H1 (cell line): Measurements from ENCODE around the gene DNTTIP2. TPM values are rescaled to one million over a fixed set of nuclear protein-coding genes. Genes with fewer than 3 reads are reported as not detected.
A peak's percentile ranks its signal among the peaks of the same experiment; 100 is the strongest.

Experiments
- CTCF ChIA-PET: fragments of 300-600 bp; sonication (Branson Sonifier 250); formaldehyde crosslinking; loops from one replicate; lab custom pipeline; 2021; ENCODE audit not compliant: partially characterized antibody; lab: Charles Lee
- POLR2A ChIA-PET: fragments of 300-600 bp; sonication (Branson Sonifier 250); formaldehyde crosslinking; loops from one replicate; lab custom pipeline; 2021; ENCODE audit warnings: inconsistent platforms; ENCODE audit not compliant: partially characterized antibody; lab: Charles Lee
- DNase-seq, 2 experiments: peaks; one replicate each; pipeline versions ENCODE4 v3.0.0 to v3.0.0-alpha.2; 2010 to 2022; ENCODE audit warnings: low spot score in 2 of 2, low read depth in 1 of 2, mixed read lengths in 1 of 2
- FAIRE-seq: peaks from 2 replicates; lab custom pipeline; 2011; peaks lifted over from hg19 to GRCh38; lab: Jason Lieb, UNC
- H2AFZ ChIP-seq: 2 replicates; pipeline ENCODE4 v1.8.1; 2012; ENCODE audit warnings: low read length, inconsistent platforms
- H2AK5ac ChIP-seq: 2 replicates; pipeline ENCODE4 v1.6.1; 2013; ENCODE audit warnings: low read depth, low read length
- H2BK120ac ChIP-seq: replicated peaks from 2 replicates; pipeline ENCODE3; 2013; ENCODE audit warnings: low read depth, low read length, inconsistent platforms
- H2BK12ac ChIP-seq: 2 replicates; pipeline ENCODE4 v1.6.1; 2013; ENCODE audit warnings: low read depth, low read length
- H2BK15ac ChIP-seq: 2 replicates; pipeline ENCODE4 v1.6.1; 2013; ENCODE audit warnings: low read length
- H2BK20ac ChIP-seq: 2 replicates; pipeline ENCODE4 v1.6.1; 2013; ENCODE audit warnings: low read length
- H2BK5ac ChIP-seq: 2 replicates; pipeline ENCODE4 v1.6.1; 2013; ENCODE audit warnings: low read depth, low read length
- H3K14ac ChIP-seq: 2 replicates; pipeline ENCODE4 v1.6.1; 2013; ENCODE audit warnings: inconsistent platforms; ENCODE audit not compliant: insufficient read length
- H3K18ac ChIP-seq: 2 replicates; pipeline ENCODE4 v1.6.1; 2013; ENCODE audit warnings: low read length; ENCODE audit errors: extremely low read depth
- H3K23ac ChIP-seq: 2 replicates; pipeline ENCODE4 v1.6.1; 2013; ENCODE audit warnings: inconsistent platforms; ENCODE audit not compliant: insufficient read length
- H3K23me2 ChIP-seq: 2 replicates; pipeline ENCODE4 v1.6.1; 2013; ENCODE audit warnings: low read depth, low read length
- H3K27ac ChIP-seq: 2 replicates; pipeline ENCODE4 v1.6.1; 2011; ENCODE audit warnings: low read depth, low read length, inconsistent platforms
- H3K27me3 ChIP-seq, 4 experiments: replicated peaks in 1 of 4; 1 replicate in 1 of 4; 2 replicates in 3 of 4; pipeline versions ENCODE4 v1.6.1 to v1.8.1; 2011 to 2013; ENCODE audit warnings: low read length in 3 of 4, mild to moderate bottlenecking in 3 of 4, inconsistent platforms in 2 of 4, mixed read lengths in 2 of 4, moderate library complexity in 1 of 4; ENCODE audit not compliant: control insufficient read depth in 3 of 4, insufficient read depth in 3 of 4; ENCODE audit errors: extremely low read depth in 1 of 4
- H3K36me3 ChIP-seq, 4 experiments: 2 replicates each; pipeline versions ENCODE4 v1.6.1 to v1.8.1; 2011 to 2013; ENCODE audit warnings: mild to moderate bottlenecking in 4 of 4, low read length in 3 of 4, moderate library complexity in 2 of 4, control low read depth in 1 of 4, inconsistent platforms in 1 of 4; ENCODE audit not compliant: insufficient read depth in 4 of 4, control insufficient read depth in 2 of 4
- H3K4ac ChIP-seq: replicated peaks from 2 replicates; pipeline ENCODE3; 2013; ENCODE audit warnings: low read length, low read depth, mixed read lengths, inconsistent platforms; ENCODE audit not compliant: insufficient read length
- H3K4me1 ChIP-seq, 4 experiments: replicated peaks in 1 of 4; 1 replicate in 1 of 4; 2 replicates in 3 of 4; pipeline versions ENCODE4 v1.6.1 to v1.8.1; 2011 to 2013; ENCODE audit warnings: low read length in 3 of 4, inconsistent platforms in 2 of 4, mixed read lengths in 1 of 4; ENCODE audit not compliant: insufficient read depth in 4 of 4, control insufficient read depth in 3 of 4
- H3K4me2 ChIP-seq, 2 experiments: 2 replicates each; pipeline versions ENCODE4 v1.6.1 to v1.8.1; 2011 to 2013; ENCODE audit warnings: low read depth in 2 of 2, low read length in 2 of 2, control low read depth in 1 of 2, inconsistent platforms in 1 of 2, mild to moderate bottlenecking in 1 of 2; ENCODE audit not compliant: insufficient read depth in 1 of 2
- H3K4me3 ChIP-seq, 4 experiments: fragments of 200-600, 300-600 bp in 1 of 4; sonication (generic), shearing (Covaris generic), sonication (Bioruptor Twin) in 1 of 4; 2 replicates each; pipeline versions ENCODE4 v1.5.1 to v1.8.1; 2011 to 2016; ENCODE audit warnings: low read length in 4 of 4, low read depth in 3 of 4, control low read depth in 2 of 4, inconsistent platforms in 2 of 4, mild to moderate bottlenecking in 2 of 4, mixed read lengths in 1 of 4, moderate library complexity in 1 of 4; ENCODE audit not compliant: insufficient read depth in 2 of 4; ENCODE audit errors: extremely low read depth in 1 of 4
- H3K56ac ChIP-seq: replicated peaks from 2 replicates; pipeline ENCODE3; 2013; ENCODE audit warnings: low read depth, mild to moderate bottlenecking, mixed read lengths, low read length, inconsistent platforms; ENCODE audit not compliant: insufficient read length
- H3K79me1 ChIP-seq: 2 replicates; pipeline ENCODE4 v1.6.1; 2013; ENCODE audit warnings: low read depth, low read length, control low read depth
- H3K79me2 ChIP-seq, 2 experiments: 2 replicates each; pipeline versions ENCODE4 v1.6.1 to v1.8.1; 2012 to 2013; ENCODE audit warnings: low read length in 2 of 2, mild to moderate bottlenecking in 2 of 2, inconsistent platforms in 1 of 2; ENCODE audit not compliant: insufficient read depth in 2 of 2, control insufficient read depth in 1 of 2
- H3K9ac ChIP-seq, 4 experiments: replicated peaks in 1 of 4; 1 replicate in 1 of 4; 2 replicates in 3 of 4; pipeline versions ENCODE4 v1.6.1 to v1.8.1; 2011 to 2013; ENCODE audit warnings: low read depth in 3 of 4, low read length in 3 of 4, control low read depth in 2 of 4, mild to moderate bottlenecking in 2 of 4, moderate library complexity in 2 of 4, inconsistent platforms in 1 of 4; ENCODE audit errors: extremely low read depth in 1 of 4
- H3K9me3 ChIP-seq, 2 experiments: 2 replicates each; pipeline versions ENCODE4 v1.6.1 to v1.8.1; 2012 to 2013; ENCODE audit warnings: mild to moderate bottlenecking in 2 of 2, moderate library complexity in 2 of 2, control low read depth in 1 of 2, inconsistent platforms in 1 of 2, low read depth in 1 of 2, low read length in 1 of 2, mixed read lengths in 1 of 2; ENCODE audit not compliant: insufficient read depth in 2 of 2
- H4K20me1 ChIP-seq, 2 experiments: replicated peaks in 1 of 2; 2 replicates each; pipeline versions ENCODE3 to v1.8.1; 2011 to 2013; ENCODE audit warnings: inconsistent platforms in 2 of 2, low read length in 2 of 2, mild to moderate bottlenecking in 1 of 2; ENCODE audit not compliant: insufficient read depth in 2 of 2, control insufficient read depth in 1 of 2
- H4K5ac ChIP-seq: 2 replicates; pipeline ENCODE4 v1.6.1; 2013; ENCODE audit warnings: low read length, low read depth, mixed read lengths, inconsistent platforms; ENCODE audit not compliant: insufficient read length
- H4K8ac ChIP-seq: 2 replicates; pipeline ENCODE4 v1.8.0; 2013; ENCODE audit warnings: mild to moderate bottlenecking, moderate library complexity, low read length, inconsistent platforms; ENCODE audit not compliant: insufficient read depth; ENCODE audit errors: extremely low read depth
- H4K91ac ChIP-seq: replicated peaks from 2 replicates; pipeline ENCODE3; 2013; ENCODE audit warnings: low read length, mixed read lengths, inconsistent platforms; ENCODE audit not compliant: insufficient read length
- BACH1 ChIP-seq: IDR thresholded peaks from 2 replicates; pipeline ENCODE4 v1.6.1; 2012; ENCODE audit warnings: low read length, improper control_type of control experiment
- KDM5A ChIP-seq: fragments of 200-600 bp; IDR thresholded peaks from 2 replicates; pipeline ENCODE4 v1.7.1; 2012; ENCODE audit warnings: mild to moderate bottlenecking, low read length, inconsistent platforms, mixed read lengths
- MAFK ChIP-seq: IDR thresholded peaks from 2 replicates; pipeline ENCODE4 v1.6.1; 2012; ENCODE audit warnings: low read depth, mild to moderate bottlenecking, improper control_type of control experiment, low read length
- TBP ChIP-seq: IDR thresholded peaks from 2 replicates; pipeline ENCODE4 v1.6.1; 2011; ENCODE audit warnings: low read depth, low read length, improper control_type of control experiment
- ZNF274 ChIP-seq: IDR thresholded peaks from 2 replicates; pipeline ENCODE4 v1.7.0; 2012; ENCODE audit warnings: low read length, borderline replicate concordance; ENCODE audit errors: extremely low read depth
- polyA plus RNA-seq, 7 experiments: library from polyadenylated mRNA; depleted of rRNA in 3 of 7; stranded (reverse) in 5 of 7; unstranded in 2 of 7; fragments of >200 nt in 5 of 7; fragments of 200-250 nt in 2 of 7; gene quantifications; 1 replicate in 5 of 7; 2 replicates in 1 of 7; 4 replicates in 1 of 7; pipeline versions ENCODE4 v1.2.1 to v1.2.3, GENCODE V29; 2011 to 2013; ENCODE audit warnings: missing spikeins in 2 of 7, mixed read lengths in 2 of 7
- total RNA-seq: library from RNA; stranded (reverse); fragmentation: NEBNext Ultra II Directional; extraction: Animal tissue kit (Norgen Biotek cat#: 25700); gene quantifications from 2 replicates; pipeline ENCODE4 v1.2.1, GENCODE V29; 2021

DNTTIP2 gene
- total and polyA plus RNA-seq, 2 of the 8 experiments (the other 6 are each of a cell fraction or from before 2014, with no cell fraction given): 6.3 to 80.4 TPM

- Histone ChIP-seq H3K36me3 (no peaks in the 10 kb centered on the region), H3K4ac (no peak overlapping the region), H2AK5ac (0 out of 2 replicates have a peak overlapping the region, but pooled peaks have one; percentile 3), H3K4me1 (peaks cover 9 to 31% (median 16%) of the 10 kb centered on the region in 4 experiments), H2BK120ac (no peak overlapping the region), H3K4me3 (no peak overlapping the region), H3K79me1 (no peaks in the 10 kb centered on the region), H3K27me3 (no peaks in the 10 kb centered on the region), H4K5ac (no peak overlapping the region), H4K8ac (no peak overlapping the region), H2BK15ac (no peak overlapping the region), H3K18ac (no peak overlapping the region), H3K23me2 (no peaks in the 10 kb centered on the region), H3K9me3 (no peaks in the 10 kb centered on the region), H3K9ac (no peak overlapping the region), H4K20me1 (no peaks in the 10 kb centered on the region), H3K14ac (no peak overlapping the region), H3K56ac (no peak overlapping the region), H4K91ac (peak overlapping the region; percentile 67), H2AFZ (no peak overlapping the region), H2BK5ac (peak overlapping the region; percentile 45; the same call in 1 of the 2 replicates), H2BK20ac (peak overlapping the region; percentile 36; the same call in 1 of the 2 replicates), H2BK12ac (peak overlapping the region; percentile 18; the same call in 1 of the 2 replicates), H3K79me2 (no peaks in the 10 kb centered on the region), H3K23ac (no peak overlapping the region), H3K4me2 (no peak overlapping the region), H3K27ac (no peak overlapping the region)
- ChIA-PET CTCF (interaction anchor here (0.8 to 21.7 kb wide), 6 partner anchors 8 to 199 kb away, joined by 4 to 620 read pairs (median 56); no protein-coding TSS in a partner anchor), POLR2A (interaction anchor here (1.0 kb wide), 1 partner anchor 201 kb away, joined by 3 read pairs; no protein-coding TSS in a partner anchor)
- TF ChIP-seq KDM5A (no peak), ZNF274 (no peak), TBP (no peak), BACH1 (no peak), MAFK (no peak)
- FAIRE-seq (no peak), DNase-seq (no peak)
These were observed 60.4 kb downstream of the DNTTIP2 start for GRCh38 chr1:93818570-93818959.
